ENCODE results near the gene CCR2.

Gene CCR2

DNA sequence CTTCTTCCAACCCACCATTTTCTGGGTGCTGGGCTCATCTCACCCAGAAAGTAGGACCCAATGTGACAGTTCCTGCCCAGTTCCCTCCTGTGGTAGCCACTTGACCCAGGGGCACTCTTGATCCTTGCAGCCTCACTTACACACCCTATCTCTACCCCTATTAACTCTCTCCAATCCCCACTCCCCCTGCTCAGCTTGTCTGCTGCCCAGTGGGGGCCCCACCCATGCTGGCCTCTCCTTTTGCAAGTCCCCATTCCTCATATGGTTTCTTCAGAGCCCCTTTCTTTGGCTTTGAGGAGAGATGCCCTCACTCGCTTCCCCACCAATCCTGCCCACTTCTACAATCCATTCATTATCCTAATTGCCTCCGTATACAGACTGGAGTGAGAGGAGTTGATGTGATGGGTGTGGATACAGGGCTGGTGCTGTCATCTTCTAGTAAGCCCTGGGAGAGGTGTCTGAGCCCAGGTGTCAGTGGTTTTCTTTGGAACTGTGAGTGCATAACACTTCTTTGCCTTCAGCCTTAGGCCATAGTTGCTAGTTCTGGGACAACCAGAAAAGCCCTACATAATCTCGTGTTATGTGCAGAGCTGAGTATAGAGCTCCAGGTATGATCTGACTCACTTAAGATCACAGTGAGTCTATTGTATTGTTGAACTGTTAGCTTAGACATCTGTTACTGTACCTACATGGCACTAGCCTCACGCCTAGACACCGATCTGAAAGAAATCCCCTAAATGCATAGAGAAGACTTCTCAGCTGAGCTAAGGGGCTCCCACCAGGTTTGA is 12.0 kb downstream of the CCR2 start:
- ATAC-seq = no peak
- H3K4me1 Mint-ChIP-seq = peaks cover 23% of the 10 kb centered on the region
- no peaks in the 10 kb centered on the region for H3K36me3 Mint-ChIP-seq
- no peak overlapping the region for H3K4me3 Mint-ChIP-seq
- H3K27ac Mint-ChIP-seq = no peak overlapping the region
- no peaks in the 10 kb centered on the region for H3K27me3 Mint-ChIP-seq
- H3K9me3 Mint-ChIP-seq = no peaks in the 10 kb centered on the region

DNA sequence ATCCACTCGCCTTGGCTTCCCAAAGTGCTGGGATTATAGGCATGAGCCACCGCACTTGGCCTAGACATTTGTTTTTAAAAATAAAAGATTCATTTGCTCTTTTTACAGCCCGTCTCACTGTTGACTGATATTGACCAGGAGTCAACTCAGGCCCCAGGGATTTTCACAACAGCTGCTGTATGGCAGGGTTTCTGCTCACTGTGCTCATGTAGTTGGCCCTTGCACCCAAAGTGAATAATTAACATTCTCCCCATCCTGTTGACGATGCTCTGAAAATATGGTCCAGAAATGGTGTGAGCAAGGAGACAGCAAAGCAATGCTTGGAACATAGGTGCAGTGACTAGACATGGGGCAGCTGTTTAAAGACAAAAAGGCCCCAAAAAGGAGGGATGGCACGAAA is 13.9 kb downstream of the CCR2 start:
- H3K4me1 Mint-ChIP-seq = peaks cover 9% of the 10 kb centered on the region

DNA sequence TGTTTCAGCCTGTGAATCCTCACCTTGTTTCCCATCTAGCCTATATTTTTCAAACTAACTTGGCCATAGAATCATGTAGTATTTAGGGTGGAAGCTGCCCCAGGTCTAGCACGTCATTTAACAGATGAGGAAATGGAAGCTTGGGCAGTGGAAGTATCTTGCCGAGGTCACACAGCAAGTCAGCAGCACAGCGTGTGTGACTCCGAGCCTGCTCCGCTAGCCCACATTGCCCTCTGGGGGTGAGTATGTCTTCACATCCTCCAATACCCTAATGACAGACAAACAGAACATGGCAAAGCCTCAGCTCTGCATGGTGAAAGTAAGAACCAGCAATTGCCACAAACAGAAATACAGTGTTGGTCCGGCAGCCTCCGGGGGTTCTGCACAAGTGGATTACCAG is 14.7 kb downstream of the CCR2 start:
- Mint-ChIP-seq H3K4me1 (peaks cover 9% of the 10 kb centered on the region), H3K27ac (no peak overlapping the region), H3K4me3 (no peak overlapping the region), H3K27me3 (no peaks in the 10 kb centered on the region), H3K9me3 (no peaks in the 10 kb centered on the region), H3K36me3 (no peaks in the 10 kb centered on the region)
- ATAC-seq = peak; percentile 92

More for the DNA sequence above, 13.9 kb downstream of the CCR2 start:
- Mint-ChIP-seq H3K4me3 (no peak overlapping the region), H3K9me3 (no peaks in the 10 kb centered on the region), H3K36me3 (no peaks in the 10 kb centered on the region), H3K27me3 (no peaks in the 10 kb centered on the region), H3K27ac (no peak overlapping the region)
- no peak for ATAC-seq

DNA sequence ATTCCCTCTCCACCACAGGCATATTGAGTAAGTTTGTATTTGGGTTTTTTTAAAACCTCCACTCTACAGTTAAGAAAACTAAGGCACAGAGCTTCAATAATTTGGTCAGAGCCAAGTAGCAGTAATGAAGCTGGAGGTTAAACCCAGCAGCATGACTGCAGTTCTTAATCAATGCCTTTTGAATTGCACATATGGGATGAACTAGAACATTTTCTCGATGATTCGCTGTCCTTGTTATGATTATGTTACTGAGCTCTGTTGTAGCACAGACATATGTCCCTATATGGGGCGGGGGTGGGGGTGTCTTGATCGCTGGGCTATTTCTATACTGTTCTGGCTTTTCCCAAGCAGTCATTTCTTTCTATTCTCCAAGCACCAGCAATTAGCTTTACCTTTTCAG is 15.2 kb downstream of the CCR2 start:
- peaks cover 9% of the 10 kb centered on the region for H3K4me1 Mint-ChIP-seq
- no peak for ATAC-seq
- H3K27ac Mint-ChIP-seq = peak overlapping the region; percentile 21
- no peaks in the 10 kb centered on the region for H3K27me3 Mint-ChIP-seq
- no peak overlapping the region for H3K4me3 Mint-ChIP-seq
- no peaks in the 10 kb centered on the region for H3K36me3 Mint-ChIP-seq
- H3K9me3 Mint-ChIP-seq = no peaks in the 10 kb centered on the region

DNA sequence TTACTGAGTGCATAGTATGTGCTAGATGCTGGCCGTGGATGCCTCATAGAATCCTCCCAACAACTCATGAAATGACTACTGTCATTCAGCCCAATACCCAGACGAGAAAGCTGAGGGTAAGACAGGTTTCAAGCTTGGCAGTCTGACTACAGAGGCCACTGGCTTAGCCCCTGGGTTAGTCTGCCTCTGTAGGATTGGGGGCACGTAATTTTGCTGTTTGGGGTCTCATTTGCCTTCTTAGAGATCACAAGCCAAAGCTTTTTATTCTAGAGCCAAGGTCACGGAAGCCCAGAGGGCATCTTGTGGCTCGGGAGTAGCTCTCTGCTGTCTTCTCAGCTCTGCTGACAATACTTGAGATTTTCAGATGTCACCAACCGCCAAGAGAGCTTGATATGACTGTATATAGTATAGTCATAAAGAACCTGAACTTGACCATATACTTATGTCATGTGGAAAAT is 15.8 kb downstream of the CCR2 start:
- no peaks in the 10 kb centered on the region for H3K36me3 Mint-ChIP-seq
- H3K27ac Mint-ChIP-seq = peak overlapping the region; percentile 21
- H3K4me1 Mint-ChIP-seq = peaks cover 9% of the 10 kb centered on the region
- H3K9me3 Mint-ChIP-seq = no peaks in the 10 kb centered on the region
- no peaks in the 10 kb centered on the region for H3K27me3 Mint-ChIP-seq
- peak; percentile 57 for ATAC-seq
- H3K4me3 Mint-ChIP-seq = no peak overlapping the region

DNA sequence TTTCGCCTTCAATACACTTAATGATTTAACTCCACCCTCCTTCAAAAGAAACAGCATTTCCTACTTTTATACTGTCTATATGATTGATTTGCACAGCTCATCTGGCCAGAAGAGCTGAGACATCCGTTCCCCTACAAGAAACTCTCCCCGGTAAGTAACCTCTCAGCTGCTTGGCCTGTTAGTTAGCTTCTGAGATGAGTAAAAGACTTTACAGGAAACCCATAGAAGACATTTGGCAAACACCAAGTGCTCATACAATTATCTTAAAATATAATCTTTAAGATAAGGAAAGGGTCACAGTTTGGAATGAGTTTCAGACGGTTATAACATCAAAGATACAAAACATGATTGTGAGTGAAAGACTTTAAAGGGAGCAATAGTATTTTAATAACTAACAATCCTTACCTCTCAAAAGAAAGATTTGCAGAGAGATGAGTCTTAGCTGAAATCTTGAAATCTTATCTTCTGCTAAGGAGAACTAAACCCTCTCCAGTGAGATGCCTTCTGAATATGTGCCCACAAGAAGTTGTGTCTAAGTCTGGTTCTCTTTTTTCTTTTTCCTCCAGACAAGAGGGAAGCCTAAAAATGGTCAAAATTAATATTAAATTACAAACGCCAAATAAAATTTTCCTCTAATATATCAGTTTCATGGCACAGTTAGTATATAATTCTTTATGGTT is 17.1 kb downstream of the CCR2 start, which contains the start of gene CCR5:
Gene CCR5, plus strand, starts transcription at position 108 of the 680 bp plus-strand sequence. CDS start 1,957 bp downstream, outside the sequence.
- H3K27me3 Mint-ChIP-seq = no peaks in the 10 kb centered on the region
- peaks cover 9% of the 10 kb centered on the region for H3K4me1 Mint-ChIP-seq
- no peaks in the 10 kb centered on the region for H3K36me3 Mint-ChIP-seq
- H3K27ac Mint-ChIP-seq = peak within 1 kb of the TSS; percentile 21
- no peaks in the 10 kb centered on the region for H3K9me3 Mint-ChIP-seq
- no peak within 1 kb of the TSS for H3K4me3 Mint-ChIP-seq
- no peak for ATAC-seq

DNA sequence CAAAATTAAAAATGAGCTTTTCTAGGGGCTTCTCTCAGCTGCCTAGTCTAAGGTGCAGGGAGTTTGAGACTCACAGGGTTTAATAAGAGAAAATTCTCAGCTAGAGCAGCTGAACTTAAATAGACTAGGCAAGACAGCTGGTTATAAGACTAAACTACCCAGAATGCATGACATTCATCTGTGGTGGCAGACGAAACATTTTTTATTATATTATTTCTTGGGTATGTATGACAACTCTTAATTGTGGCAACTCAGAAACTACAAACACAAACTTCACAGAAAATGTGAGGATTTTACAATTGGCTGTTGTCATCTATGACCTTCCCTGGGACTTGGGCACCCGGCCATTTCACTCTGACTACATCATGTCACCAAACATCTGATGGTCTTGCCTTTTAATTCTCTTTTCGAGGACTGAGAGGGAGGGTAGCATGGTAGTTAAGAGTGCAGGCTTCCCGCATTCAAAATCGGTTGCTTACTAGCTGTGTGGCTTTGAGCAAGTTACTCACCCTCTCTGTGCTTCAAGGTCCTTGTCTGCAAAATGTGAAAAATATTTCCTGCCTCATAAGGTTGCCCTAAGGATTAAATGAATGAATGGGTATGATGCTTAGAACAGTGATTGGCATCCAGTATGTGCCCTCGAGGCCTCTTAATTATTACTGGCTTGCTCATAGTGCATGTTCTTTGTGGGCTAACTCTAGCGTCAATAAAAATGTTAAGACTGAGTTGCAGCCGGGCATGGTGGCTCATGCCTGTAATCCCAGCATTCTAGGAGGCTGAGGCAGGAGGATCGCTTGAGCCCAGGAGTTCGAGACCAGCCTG is 17.8 kb downstream of the CCR2 start:
- H3K4me1 Mint-ChIP-seq = peaks cover 9% of the 10 kb centered on the region
- H3K27ac Mint-ChIP-seq = no peak overlapping the region

DNA sequence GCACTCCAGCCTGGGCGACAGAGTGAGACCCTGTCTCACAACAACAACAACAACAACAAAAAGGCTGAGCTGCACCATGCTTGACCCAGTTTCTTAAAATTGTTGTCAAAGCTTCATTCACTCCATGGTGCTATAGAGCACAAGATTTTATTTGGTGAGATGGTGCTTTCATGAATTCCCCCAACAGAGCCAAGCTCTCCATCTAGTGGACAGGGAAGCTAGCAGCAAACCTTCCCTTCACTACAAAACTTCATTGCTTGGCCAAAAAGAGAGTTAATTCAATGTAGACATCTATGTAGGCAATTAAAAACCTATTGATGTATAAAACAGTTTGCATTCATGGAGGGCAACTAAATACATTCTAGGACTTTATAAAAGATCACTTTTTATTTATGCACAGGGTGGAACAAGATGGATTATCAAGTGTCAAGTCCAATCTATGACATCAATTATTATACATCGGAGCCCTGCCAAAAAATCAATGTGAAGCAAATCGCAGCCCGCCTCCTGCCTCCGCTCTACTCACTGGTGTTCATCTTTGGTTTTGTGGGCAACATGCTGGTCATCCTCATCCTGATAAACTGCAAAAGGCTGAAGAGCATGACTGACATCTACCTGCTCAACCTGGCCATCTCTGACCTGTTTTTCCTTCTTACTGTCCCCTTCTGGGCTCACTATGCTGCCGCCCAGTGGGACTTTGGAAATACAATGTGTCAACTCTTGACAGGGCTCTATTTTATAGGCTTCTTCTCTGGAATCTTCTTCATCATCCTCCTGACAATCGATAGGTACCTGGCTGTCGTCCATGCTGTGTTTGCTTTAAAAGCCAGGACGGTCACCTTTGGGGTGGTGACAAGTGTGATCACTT is 18.8 kb downstream of the CCR2 start:
- Mint-ChIP-seq H3K4me1 (peaks cover 9% of the 10 kb centered on the region), H3K9me3 (no peaks in the 10 kb centered on the region), H3K4me3 (no peak overlapping the region), H3K36me3 (no peaks in the 10 kb centered on the region), H3K27me3 (no peaks in the 10 kb centered on the region), H3K27ac (no peak overlapping the region)
- no peak for ATAC-seq

More for the DNA sequence above, 17.8 kb downstream of the CCR2 start:
- H3K36me3 Mint-ChIP-seq = no peaks in the 10 kb centered on the region
- no peak for ATAC-seq
- no peak overlapping the region for H3K4me3 Mint-ChIP-seq
- no peaks in the 10 kb centered on the region for H3K9me3 Mint-ChIP-seq
- H3K27me3 Mint-ChIP-seq = no peaks in the 10 kb centered on the region

DNA sequence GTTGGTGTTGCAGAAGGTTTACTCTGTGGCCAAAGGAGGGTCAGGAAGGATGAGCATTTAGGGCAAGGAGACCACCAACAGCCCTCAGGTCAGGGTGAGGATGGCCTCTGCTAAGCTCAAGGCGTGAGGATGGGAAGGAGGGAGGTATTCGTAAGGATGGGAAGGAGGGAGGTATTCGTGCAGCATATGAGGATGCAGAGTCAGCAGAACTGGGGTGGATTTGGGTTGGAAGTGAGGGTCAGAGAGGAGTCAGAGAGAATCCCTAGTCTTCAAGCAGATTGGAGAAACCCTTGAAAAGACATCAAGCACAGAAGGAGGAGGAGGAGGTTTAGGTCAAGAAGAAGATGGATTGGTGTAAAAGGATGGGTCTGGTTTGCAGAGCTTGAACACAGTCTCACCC is 20.8 kb downstream of the CCR2 start:
- no peaks in the 10 kb centered on the region for H3K27me3 Mint-ChIP-seq
- no peak for ATAC-seq
- H3K36me3 Mint-ChIP-seq = no peaks in the 10 kb centered on the region
- H3K4me3 Mint-ChIP-seq = no peak overlapping the region
- H3K4me1 Mint-ChIP-seq = peaks cover 7% of the 10 kb centered on the region
- H3K9me3 Mint-ChIP-seq = no peaks in the 10 kb centered on the region
- H3K27ac Mint-ChIP-seq = no peak overlapping the region

DNA sequence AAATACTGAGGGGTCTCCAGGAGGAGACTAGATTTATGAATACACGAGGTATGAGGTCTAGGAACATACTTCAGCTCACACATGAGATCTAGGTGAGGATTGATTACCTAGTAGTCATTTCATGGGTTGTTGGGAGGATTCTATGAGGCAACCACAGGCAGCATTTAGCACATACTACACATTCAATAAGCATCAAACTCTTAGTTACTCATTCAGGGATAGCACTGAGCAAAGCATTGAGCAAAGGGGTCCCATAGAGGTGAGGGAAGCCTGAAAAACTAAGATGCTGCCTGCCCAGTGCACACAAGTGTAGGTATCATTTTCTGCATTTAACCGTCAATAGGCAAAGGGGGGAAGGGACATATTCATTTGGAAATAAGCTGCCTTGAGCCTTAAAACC is 21.3 kb downstream of the CCR2 start:
- Mint-ChIP-seq H3K27me3 (no peaks in the 10 kb centered on the region), H3K9me3 (no peaks in the 10 kb centered on the region), H3K36me3 (no peaks in the 10 kb centered on the region), H3K4me1 (peaks cover 11% of the 10 kb centered on the region), H3K4me3 (no peak overlapping the region), H3K27ac (no peak overlapping the region)
- no peak for ATAC-seq

DNA sequence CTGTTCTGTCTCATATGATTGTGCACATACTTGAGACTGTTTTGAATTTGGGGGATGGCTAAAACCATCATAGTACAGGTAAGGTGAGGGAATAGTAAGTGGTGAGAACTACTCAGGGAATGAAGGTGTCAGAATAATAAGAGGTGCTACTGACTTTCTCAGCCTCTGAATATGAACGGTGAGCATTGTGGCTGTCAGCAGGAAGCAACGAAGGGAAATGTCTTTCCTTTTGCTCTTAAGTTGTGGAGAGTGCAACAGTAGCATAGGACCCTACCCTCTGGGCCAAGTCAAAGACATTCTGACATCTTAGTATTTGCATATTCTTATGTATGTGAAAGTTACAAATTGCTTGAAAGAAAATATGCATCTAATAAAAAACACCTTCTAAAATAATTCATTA is 21.9 kb downstream of the CCR2 start:
- no peaks in the 10 kb centered on the region for H3K9me3 Mint-ChIP-seq
- no peaks in the 10 kb centered on the region for H3K36me3 Mint-ChIP-seq
- no peak overlapping the region for H3K4me3 Mint-ChIP-seq
- no peak for ATAC-seq
- peaks cover 17% of the 10 kb centered on the region for H3K4me1 Mint-ChIP-seq
- no peaks in the 10 kb centered on the region for H3K27me3 Mint-ChIP-seq
- no peak overlapping the region for H3K27ac Mint-ChIP-seq

DNA sequence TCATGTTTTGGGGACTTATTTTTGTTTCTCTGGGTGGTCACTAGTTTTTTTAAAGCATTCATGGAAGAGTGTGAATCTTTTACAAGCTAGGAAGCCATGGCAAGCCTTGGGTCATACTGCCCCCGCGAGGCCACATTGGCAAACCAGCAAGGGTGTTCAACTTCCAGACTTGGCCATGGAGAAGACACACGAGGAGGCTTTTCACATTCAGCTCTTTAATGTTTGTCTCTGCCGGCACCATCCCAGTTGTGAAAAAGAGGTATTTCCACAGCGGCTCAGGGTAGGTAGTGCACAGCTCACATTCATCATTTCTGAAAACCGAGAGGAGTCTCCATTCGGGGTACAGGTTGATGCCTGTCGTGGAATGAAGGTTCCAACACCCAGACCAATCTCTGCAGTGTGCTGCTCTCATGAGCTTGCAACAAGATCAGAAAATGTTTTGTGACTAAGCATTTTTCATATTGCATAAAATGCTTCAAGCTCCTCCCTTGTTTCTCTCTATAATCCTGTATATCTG is 24.6 kb downstream of the CCR2 start:
- Mint-ChIP-seq H3K27me3 (no peaks in the 10 kb centered on the region), H3K27ac (no peak overlapping the region), H3K4me1 (peaks cover 30% of the 10 kb centered on the region), H3K4me3 (no peak overlapping the region), H3K9me3 (no peaks in the 10 kb centered on the region), H3K36me3 (no peaks in the 10 kb centered on the region)
- ATAC-seq = peak; percentile 63

DNA sequence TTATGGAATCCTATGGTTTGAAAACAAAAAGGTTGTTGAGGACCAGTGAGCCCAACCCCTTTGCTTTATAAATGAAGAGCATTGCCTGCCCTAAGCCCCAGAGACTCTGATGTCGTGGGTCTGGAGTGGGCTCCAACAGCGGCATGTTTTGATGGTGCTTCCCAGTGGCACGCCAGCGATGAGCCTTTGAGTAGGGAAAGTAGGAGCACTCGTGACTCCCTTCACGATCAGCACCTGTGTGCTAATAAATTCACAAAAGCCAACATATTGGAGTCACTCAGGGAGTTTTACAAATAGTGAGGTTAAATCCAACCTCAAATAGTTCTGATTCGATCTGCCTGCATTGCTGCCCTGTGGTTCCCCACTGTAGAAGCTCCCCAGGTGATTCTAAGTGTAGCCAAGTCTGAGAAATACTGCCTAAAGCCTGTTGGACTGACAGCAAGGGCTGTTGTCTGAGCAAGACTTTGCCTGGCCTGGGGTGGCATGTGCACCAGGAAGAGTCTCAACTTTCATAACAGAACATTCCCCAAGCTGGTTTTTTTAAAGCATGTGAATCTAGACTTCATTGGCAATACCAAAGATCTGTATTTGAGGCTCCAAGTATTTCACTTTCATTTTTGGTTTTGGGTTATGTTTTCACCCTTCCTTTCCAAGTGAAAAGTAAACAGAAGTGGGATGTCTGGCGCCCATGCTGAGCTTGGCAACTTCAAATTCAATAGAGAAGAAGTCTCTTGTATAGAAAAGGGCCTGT is 26.7 kb downstream of the CCR2 start:
- Mint-ChIP-seq H3K4me1 (peaks cover 46% of the 10 kb centered on the region), H3K27me3 (no peaks in the 10 kb centered on the region), H3K9me3 (no peaks in the 10 kb centered on the region), H3K36me3 (no peaks in the 10 kb centered on the region), H3K4me3 (no peak overlapping the region), H3K27ac (peak overlapping the region; percentile 24)
- ATAC-seq = no peak

DNA sequence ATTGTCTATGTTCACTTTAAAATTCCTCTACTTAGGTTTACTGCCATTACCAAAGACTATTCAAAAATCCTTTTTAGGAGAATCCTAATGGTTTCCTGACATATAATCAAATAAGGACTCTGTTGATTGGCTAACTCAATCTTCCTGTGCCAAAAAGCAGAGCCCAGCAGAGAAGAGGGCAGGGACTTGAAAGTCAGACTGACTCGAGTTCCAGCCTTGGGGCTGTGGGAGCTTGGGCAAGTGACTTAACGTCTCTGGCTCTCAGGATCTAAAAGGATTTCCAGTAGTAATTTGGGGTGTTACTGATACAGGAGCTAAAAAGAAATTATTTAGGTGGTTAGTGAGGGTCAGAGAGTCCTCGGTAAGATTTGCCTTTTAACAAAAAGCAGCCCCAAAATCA is 27.7 kb downstream of the CCR2 start:
- Mint-ChIP-seq H3K27me3 (no peaks in the 10 kb centered on the region), H3K4me1 (peaks cover 52% of the 10 kb centered on the region), H3K4me3 (no peak overlapping the region), H3K9me3 (no peaks in the 10 kb centered on the region), H3K36me3 (no peaks in the 10 kb centered on the region), H3K27ac (peak overlapping the region; percentile 24)
- no peak for ATAC-seq
